Measurements from ENCODE around the gene PTPRR.

DNA sequence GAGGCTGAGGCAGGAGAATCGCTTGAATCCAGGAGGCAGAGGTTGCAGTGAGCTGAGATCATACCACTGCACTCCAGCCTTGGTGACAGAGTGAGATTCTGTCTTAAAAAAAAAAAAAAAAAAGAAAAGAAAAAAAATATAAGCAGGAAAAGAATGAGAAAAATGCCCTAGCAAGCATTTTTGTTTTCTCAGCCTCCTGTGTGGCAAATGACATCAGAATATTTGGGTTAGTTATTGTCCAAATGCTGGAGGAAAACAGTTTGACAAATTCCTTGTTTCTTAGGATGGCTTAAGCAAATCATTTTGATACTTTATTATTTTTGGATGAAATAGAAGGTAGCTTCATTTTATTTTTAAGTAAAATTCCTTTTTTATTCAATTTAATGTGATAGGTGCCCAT, 7.5 kb upstream of the PTPRR start:
- TF ChIP-seq, protein P1, sequence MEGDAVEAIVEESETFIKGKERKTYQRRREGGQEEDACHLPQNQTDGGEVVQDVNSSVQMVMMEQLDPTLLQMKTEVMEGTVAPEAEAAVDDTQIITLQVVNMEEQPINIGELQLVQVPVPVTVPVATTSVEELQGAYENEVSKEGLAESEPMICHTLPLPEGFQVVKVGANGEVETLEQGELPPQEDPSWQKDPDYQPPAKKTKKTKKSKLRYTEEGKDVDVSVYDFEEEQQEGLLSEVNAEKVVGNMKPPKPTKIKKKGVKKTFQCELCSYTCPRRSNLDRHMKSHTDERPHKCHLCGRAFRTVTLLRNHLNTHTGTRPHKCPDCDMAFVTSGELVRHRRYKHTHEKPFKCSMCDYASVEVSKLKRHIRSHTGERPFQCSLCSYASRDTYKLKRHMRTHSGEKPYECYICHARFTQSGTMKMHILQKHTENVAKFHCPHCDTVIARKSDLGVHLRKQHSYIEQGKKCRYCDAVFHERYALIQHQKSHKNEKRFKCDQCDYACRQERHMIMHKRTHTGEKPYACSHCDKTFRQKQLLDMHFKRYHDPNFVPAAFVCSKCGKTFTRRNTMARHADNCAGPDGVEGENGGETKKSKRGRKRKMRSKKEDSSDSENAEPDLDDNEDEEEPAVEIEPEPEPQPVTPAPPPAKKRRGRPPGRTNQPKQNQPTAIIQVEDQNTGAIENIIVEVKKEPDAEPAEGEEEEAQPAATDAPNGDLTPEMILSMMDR (IDR thresholded peaks at IDR 0.05) = no peak
- TF ChIP-seq POLR2A (IDR thresholded peaks at IDR 0.05) (no peak), POLR2AphosphoS5 (IDR thresholded peaks at IDR 0.05; ENCODE audit: insufficient read depth in 1 of 2, low read depth in 1 of 2) (no peak)
